Esophagus muscularis mucosa (tissue), 4 donors: Measurements from ENCODE around the gene CKB.

Experiments used
- CTCF ChIP-seq, 3 experiments: fragments of 200-600 bp in 2 of 3; fragments of 450-650 bp in 1 of 3; sonication (generic) in 2 of 3; IDR thresholded peaks; one replicate each; pipeline ENCODE4 v1.5.1; 2017 to 2019; ENCODE audit warnings: antibody characterized with exemption in 3 of 3, mild to moderate bottlenecking in 2 of 3, moderate library complexity in 1 of 3
- EP300 ChIP-seq: sonication (generic); formaldehyde crosslinking; IDR thresholded peaks from one replicate; pipeline ENCODE4 v1.6.1; 2017; ENCODE audit warnings: antibody characterized with exemption
- POLR2A ChIP-seq: fragments of 450-650 bp; IDR thresholded peaks from one replicate; pipeline ENCODE4 v1.6.1; 2017; ENCODE audit warnings: antibody characterized with exemption, moderate library complexity, mild to moderate bottlenecking, low read depth
- POLR2AphosphoS5 ChIP-seq, 2 donors: sonication (generic); formaldehyde crosslinking; IDR thresholded peaks; one replicate each; pipeline ENCODE4 v1.6.1; 2017; ENCODE audit warnings: antibody characterized with exemption in 2 of 2

- TF ChIP-seq CTCF (IDR thresholded peaks at IDR 0.05) (no peak), POLR2AphosphoS5 (IDR thresholded peaks at IDR 0.05) (peak; percentile 78 to 89), POLR2A (no peak), EP300 (no peak)
These were observed 6.2 kb upstream of the CKB start, which contains the start of gene TRMT61A for GRCh38 chr14:103528587-103529382.
